Suprapubic skin (tissue), 3 donors: ENCODE measurements around the gene EMID1.

Experiments
- POLR2A ChIP-seq, 2 donors: fragments of 450-650 bp; IDR thresholded peaks; one replicate each; pipeline ENCODE4 v1.6.1; 2017; ENCODE audit warnings: antibody characterized with exemption in 2 of 2, mild to moderate bottlenecking in 2 of 2, moderate library complexity in 2 of 2
- TF ChIP-seq, protein P1 (sequence below), 2 donors: fragments of 200-600 bp in 1 of 2; fragments of 450-650 bp in 1 of 2; sonication (generic) in 1 of 2; IDR thresholded peaks; one replicate each; pipeline ENCODE4 v1.5.1; 2016 to 2019; ENCODE audit warnings: antibody characterized with exemption in 2 of 2, mild to moderate bottlenecking in 1 of 2, moderate library complexity in 1 of 2

DNA sequence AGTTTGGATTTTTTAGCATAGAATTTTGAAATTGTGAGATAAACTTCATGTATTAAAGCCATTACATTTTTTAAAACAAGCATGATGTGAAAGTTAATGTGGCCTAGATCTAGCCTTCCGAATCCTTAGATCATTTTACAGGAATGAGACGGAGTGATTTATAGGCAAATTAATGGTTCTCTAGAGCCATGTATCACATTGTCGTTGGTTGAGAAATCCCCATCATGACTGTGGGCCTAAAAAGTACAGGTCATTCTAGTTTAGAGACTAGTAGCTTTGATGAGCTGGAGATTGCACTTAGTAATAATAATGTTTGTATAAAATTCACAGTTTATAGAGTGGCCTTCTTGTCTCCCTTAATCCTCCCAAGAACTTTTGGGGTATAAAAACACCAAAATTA, 69.5 kb downstream of the EMID1 start:
- TF ChIP-seq, protein P1, sequence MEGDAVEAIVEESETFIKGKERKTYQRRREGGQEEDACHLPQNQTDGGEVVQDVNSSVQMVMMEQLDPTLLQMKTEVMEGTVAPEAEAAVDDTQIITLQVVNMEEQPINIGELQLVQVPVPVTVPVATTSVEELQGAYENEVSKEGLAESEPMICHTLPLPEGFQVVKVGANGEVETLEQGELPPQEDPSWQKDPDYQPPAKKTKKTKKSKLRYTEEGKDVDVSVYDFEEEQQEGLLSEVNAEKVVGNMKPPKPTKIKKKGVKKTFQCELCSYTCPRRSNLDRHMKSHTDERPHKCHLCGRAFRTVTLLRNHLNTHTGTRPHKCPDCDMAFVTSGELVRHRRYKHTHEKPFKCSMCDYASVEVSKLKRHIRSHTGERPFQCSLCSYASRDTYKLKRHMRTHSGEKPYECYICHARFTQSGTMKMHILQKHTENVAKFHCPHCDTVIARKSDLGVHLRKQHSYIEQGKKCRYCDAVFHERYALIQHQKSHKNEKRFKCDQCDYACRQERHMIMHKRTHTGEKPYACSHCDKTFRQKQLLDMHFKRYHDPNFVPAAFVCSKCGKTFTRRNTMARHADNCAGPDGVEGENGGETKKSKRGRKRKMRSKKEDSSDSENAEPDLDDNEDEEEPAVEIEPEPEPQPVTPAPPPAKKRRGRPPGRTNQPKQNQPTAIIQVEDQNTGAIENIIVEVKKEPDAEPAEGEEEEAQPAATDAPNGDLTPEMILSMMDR (IDR thresholded peaks at IDR 0.05): no peak
- no peak for TF ChIP-seq POLR2A (IDR thresholded peaks at IDR 0.05)
